ENCODE results near the gene DCLK2.

Gene DCLK2

GRCh38 chr4:150079081-150079581, 886 bp downstream of the DCLK2 start:
- DNase-seq (ENCODE audit: insufficient read length, low spot score), result no peak
- no peak for FAIRE-seq
- TF ChIP-seq POLR2A (IDR thresholded peaks at IDR 0.05; ENCODE audit: low read depth, low read length), result peak; percentile 20; the same call in 1 of the 2 replicates

GRCh38 chr4:150080337-150080736, 2.1 kb downstream of the DCLK2 start:
- TF ChIP-seq POLR2A (IDR thresholded peaks at IDR 0.05; ENCODE audit: low read depth, low read length), result no peak
- peak; percentile 31 for DNase-seq (ENCODE audit: insufficient read length, low spot score)
- FAIRE-seq, result no peak

- FAIRE-seq, result no peak
- no peak for TF ChIP-seq POLR2A (IDR thresholded peaks at IDR 0.05; ENCODE audit: low read depth, low read length)
- DNase-seq (ENCODE audit: insufficient read length, low spot score), result no peak
Measured at GRCh38 chr4:150080875-150081274, 2.6 kb downstream of the DCLK2 start.

GRCh38 chr4:150082241-150082640, 4.0 kb downstream of the DCLK2 start:
- no peak for FAIRE-seq
- DNase-seq (ENCODE audit: insufficient read length, low spot score), result no peak
- no peak for TF ChIP-seq POLR2A (IDR thresholded peaks at IDR 0.05; ENCODE audit: low read depth, low read length)

GRCh38 chr4:150087006-150087405, 8.8 kb downstream of the DCLK2 start:
- no peak for TF ChIP-seq POLR2A (IDR thresholded peaks at IDR 0.05; ENCODE audit: low read depth, low read length)
- FAIRE-seq, result no peak
- no peak for DNase-seq (ENCODE audit: insufficient read length, low spot score)

- no peak for TF ChIP-seq POLR2A (IDR thresholded peaks at IDR 0.05; ENCODE audit: low read depth, low read length)
- no peak for DNase-seq (ENCODE audit: insufficient read length, low spot score)
- no peak for FAIRE-seq
Measured at GRCh38 chr4:150089732-150090131, 11.5 kb downstream of the DCLK2 start.

- no peak for FAIRE-seq
- TF ChIP-seq POLR2A (IDR thresholded peaks at IDR 0.05; ENCODE audit: low read depth, low read length), result no peak
- no peak for DNase-seq (ENCODE audit: insufficient read length, low spot score)
Measured at GRCh38 chr4:150090836-150091235, 12.6 kb downstream of the DCLK2 start.

GRCh38 chr4:150094676-150095075, 16.4 kb downstream of the DCLK2 start:
- DNase-seq (ENCODE audit: insufficient read length, low spot score) (no peak), FAIRE-seq (no peak)
- no peak for TF ChIP-seq POLR2A (IDR thresholded peaks at IDR 0.05; ENCODE audit: low read depth, low read length)

GRCh38 chr4:150096625-150097024, 18.4 kb downstream of the DCLK2 start:
- no peak for DNase-seq (ENCODE audit: insufficient read length, low spot score)

GRCh38 chr4:150098214-150098613, 20.0 kb downstream of the DCLK2 start:
- no peak for DNase-seq (ENCODE audit: insufficient read length, low spot score)
- TF ChIP-seq POLR2A (IDR thresholded peaks at IDR 0.05; ENCODE audit: low read depth, low read length), result no peak

More at GRCh38 chr4:150096625-150097024, 18.4 kb downstream of the DCLK2 start:
- TF ChIP-seq POLR2A (IDR thresholded peaks at IDR 0.05; ENCODE audit: low read depth, low read length), result no peak
- FAIRE-seq, result no peak

GRCh38 chr4:150104404-150105027, 26.3 kb downstream of the DCLK2 start:
- FAIRE-seq (no peak), DNase-seq (ENCODE audit: insufficient read length, low spot score) (no peak)
- TF ChIP-seq POLR2A (IDR thresholded peaks at IDR 0.05; ENCODE audit: low read depth, low read length), result no peak

More at GRCh38 chr4:150098214-150098613, 20.0 kb downstream of the DCLK2 start:
- no peak for FAIRE-seq

- DNase-seq (ENCODE audit: insufficient read length, low spot score) (no peak), FAIRE-seq (peak; percentile 15)
- TF ChIP-seq POLR2A (IDR thresholded peaks at IDR 0.05; ENCODE audit: low read depth, low read length), result no peak
Measured at GRCh38 chr4:150106886-150107285, 28.6 kb downstream of the DCLK2 start.

GRCh38 chr4:150108691-150109090, 30.4 kb downstream of the DCLK2 start:
- TF ChIP-seq POLR2A (IDR thresholded peaks at IDR 0.05; ENCODE audit: low read depth, low read length), result no peak
- no peak for DNase-seq (ENCODE audit: insufficient read length, low spot score)
- no peak for FAIRE-seq

GRCh38 chr4:150114641-150115040, 36.4 kb downstream of the DCLK2 start:
- DNase-seq (ENCODE audit: insufficient read length, low spot score) (no peak), FAIRE-seq (no peak)
- TF ChIP-seq POLR2A (IDR thresholded peaks at IDR 0.05; ENCODE audit: low read depth, low read length), result no peak

GRCh38 chr4:150115851-150116250, 37.6 kb downstream of the DCLK2 start:
- FAIRE-seq, result no peak

More at GRCh38 chr4:150115851-150116250, 37.6 kb downstream of the DCLK2 start:
- TF ChIP-seq POLR2A (IDR thresholded peaks at IDR 0.05; ENCODE audit: low read depth, low read length), result no peak
- DNase-seq (ENCODE audit: insufficient read length, low spot score), result no peak
